GM19025 (cell line): ENCODE results near the gene PRKCE.

Experiments
- ATAC-seq: cut with Tn5 transposase; IDR thresholded peaks from one replicate; pipeline ENCODE4 v1.9.1; 2021; ENCODE audit warnings: mild to moderate bottlenecking, low read depth, moderate library complexity; ENCODE audit not compliant: unreplicated experiment

Gene PRKCE

GRCh38 chr2:45799679-45800381, 148.4 kb downstream of the PRKCE start:
- no peak for ATAC-seq

- no peak for ATAC-seq
Measured at GRCh38 chr2:45802499-45803138, 151.1 kb downstream of the PRKCE start.

GRCh38 chr2:45804987-45805755, 153.7 kb downstream of the PRKCE start:
- ATAC-seq = no peak

GRCh38 chr2:45806563-45807358, 155.3 kb downstream of the PRKCE start:
- ATAC-seq = no peak

GRCh38 chr2:45808294-45808800, 156.9 kb downstream of the PRKCE start:
- no peak for ATAC-seq

- ATAC-seq = no peak
Measured at GRCh38 chr2:45809205-45809604, 157.7 kb downstream of the PRKCE start.

GRCh38 chr2:45812011-45812500, 160.6 kb downstream of the PRKCE start:
- ATAC-seq = no peak

- ATAC-seq = no peak
Measured at GRCh38 chr2:45813003-45813941, 161.8 kb downstream of the PRKCE start.

GRCh38 chr2:45814488-45814887, 163.0 kb downstream of the PRKCE start:
- ATAC-seq = no peak

- ATAC-seq = no peak
Measured at GRCh38 chr2:45814951-45815621, 163.6 kb downstream of the PRKCE start.

GRCh38 chr2:45816272-45816671, 164.8 kb downstream of the PRKCE start:
- no peak for ATAC-seq

GRCh38 chr2:45818591-45818990, 167.1 kb downstream of the PRKCE start:
- ATAC-seq = no peak

- no peak for ATAC-seq
Measured at GRCh38 chr2:45820048-45820447, 168.6 kb downstream of the PRKCE start.

GRCh38 chr2:45821558-45822271, 170.2 kb downstream of the PRKCE start:
- ATAC-seq = no peak

GRCh38 chr2:45822272-45822630, 170.8 kb downstream of the PRKCE start:
- no peak for ATAC-seq

GRCh38 chr2:45823723-45824206, 172.3 kb downstream of the PRKCE start:
- no peak for ATAC-seq

GRCh38 chr2:45825001-45825651, 173.7 kb downstream of the PRKCE start:
- no peak for ATAC-seq

GRCh38 chr2:45826460-45826859, 175.0 kb downstream of the PRKCE start:
- no peak for ATAC-seq
